Sigmoid colon (tissue), 4 donors: ENCODE data around the gene LIPF.

ENCODE experiments used
- EP300 ChIP-seq, 4 donors: sonication (generic); formaldehyde crosslinking; IDR thresholded peaks; one replicate each; pipeline ENCODE4 v1.6.1; 2017; ENCODE audit warnings: antibody characterized with exemption in 4 of 4
- POLR2A ChIP-seq, 2 donors: fragments of 450-650 bp; IDR thresholded peaks; one replicate each; pipeline ENCODE4 v1.6.1; 2016; ENCODE audit warnings: antibody characterized with exemption in 2 of 2, mild to moderate bottlenecking in 2 of 2, moderate library complexity in 2 of 2
- POLR2AphosphoS5 ChIP-seq, 4 donors: sonication (generic); formaldehyde crosslinking; IDR thresholded peaks; one replicate each; pipeline ENCODE4 v1.6.1; 2017; ENCODE audit warnings: antibody characterized with exemption in 4 of 4
- TF ChIP-seq, protein P1 (sequence below), 4 experiments: fragments of 450-650 bp in 3 of 4; fragments of 200-600 bp in 1 of 4; IDR thresholded peaks; one replicate each; pipeline ENCODE4 v1.5.1; 2016 to 2019; ENCODE audit warnings: antibody characterized with exemption in 4 of 4, mild to moderate bottlenecking in 3 of 4, moderate library complexity in 2 of 4

DNA sequence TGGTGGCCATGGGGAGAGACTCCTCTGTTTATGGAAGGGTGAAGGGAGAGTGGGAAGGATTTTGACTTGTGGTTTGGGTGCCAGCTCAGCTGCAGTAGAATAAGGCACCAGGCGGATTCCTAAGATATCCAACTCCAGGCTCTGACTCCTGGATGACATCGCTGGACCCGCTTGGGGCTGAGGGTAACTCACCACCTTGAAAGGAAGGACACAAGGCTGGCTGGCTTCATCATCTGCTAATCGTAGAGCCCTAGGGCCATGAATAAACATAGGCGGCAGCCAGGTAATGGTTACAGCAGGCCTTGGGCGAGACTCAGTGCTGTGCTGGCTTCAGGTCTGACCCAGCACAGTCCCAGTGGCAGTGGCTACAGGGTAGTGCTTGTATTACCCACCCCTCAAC lies 25.1 kb downstream of the LIPF start:
- TF ChIP-seq POLR2A (IDR thresholded peaks at IDR 0.05) (no peak), EP300 (IDR thresholded peaks at IDR 0.05) (no peak), POLR2AphosphoS5 (IDR thresholded peaks at IDR 0.05) (no peak)
- TF ChIP-seq, protein P1, sequence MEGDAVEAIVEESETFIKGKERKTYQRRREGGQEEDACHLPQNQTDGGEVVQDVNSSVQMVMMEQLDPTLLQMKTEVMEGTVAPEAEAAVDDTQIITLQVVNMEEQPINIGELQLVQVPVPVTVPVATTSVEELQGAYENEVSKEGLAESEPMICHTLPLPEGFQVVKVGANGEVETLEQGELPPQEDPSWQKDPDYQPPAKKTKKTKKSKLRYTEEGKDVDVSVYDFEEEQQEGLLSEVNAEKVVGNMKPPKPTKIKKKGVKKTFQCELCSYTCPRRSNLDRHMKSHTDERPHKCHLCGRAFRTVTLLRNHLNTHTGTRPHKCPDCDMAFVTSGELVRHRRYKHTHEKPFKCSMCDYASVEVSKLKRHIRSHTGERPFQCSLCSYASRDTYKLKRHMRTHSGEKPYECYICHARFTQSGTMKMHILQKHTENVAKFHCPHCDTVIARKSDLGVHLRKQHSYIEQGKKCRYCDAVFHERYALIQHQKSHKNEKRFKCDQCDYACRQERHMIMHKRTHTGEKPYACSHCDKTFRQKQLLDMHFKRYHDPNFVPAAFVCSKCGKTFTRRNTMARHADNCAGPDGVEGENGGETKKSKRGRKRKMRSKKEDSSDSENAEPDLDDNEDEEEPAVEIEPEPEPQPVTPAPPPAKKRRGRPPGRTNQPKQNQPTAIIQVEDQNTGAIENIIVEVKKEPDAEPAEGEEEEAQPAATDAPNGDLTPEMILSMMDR (IDR thresholded peaks at IDR 0.05): no peak
